Epithelial cell of proximal tubule (primary cell): ENCODE measurements around the gene AFAP1L2. TPM values are rescaled to one million over a fixed set of nuclear protein-coding genes. Genes with fewer than 3 reads are reported as not detected.

ENCODE experiments used
- DNase-seq: peaks from one replicate; pipeline ENCODE4 v3.0.0-alpha.2; 2011; ENCODE audit warnings: low read depth
- H3K4me3 ChIP-seq: 2 replicates; pipeline ENCODE4 v1.5.1; 2011; ENCODE audit warnings: low read depth, mild to moderate bottlenecking, low read length
- total RNA-seq: library from RNA; depleted of rRNA; stranded (reverse); fragments of >200 nt; gene quantifications from 2 replicates; pipeline ENCODE4 v1.2.3, GENCODE V29; 2015
- TF ChIP-seq, protein P1 (sequence below): conservative IDR thresholded peaks from 2 replicates; pipeline ENCODE4 v1.5.1; 2012; ENCODE audit warnings: low read depth, mild to moderate bottlenecking, low read length

Gene AFAP1L2
- total RNA-seq, 1 donor from 2014 or later, result 14.2 TPM

DNA sequence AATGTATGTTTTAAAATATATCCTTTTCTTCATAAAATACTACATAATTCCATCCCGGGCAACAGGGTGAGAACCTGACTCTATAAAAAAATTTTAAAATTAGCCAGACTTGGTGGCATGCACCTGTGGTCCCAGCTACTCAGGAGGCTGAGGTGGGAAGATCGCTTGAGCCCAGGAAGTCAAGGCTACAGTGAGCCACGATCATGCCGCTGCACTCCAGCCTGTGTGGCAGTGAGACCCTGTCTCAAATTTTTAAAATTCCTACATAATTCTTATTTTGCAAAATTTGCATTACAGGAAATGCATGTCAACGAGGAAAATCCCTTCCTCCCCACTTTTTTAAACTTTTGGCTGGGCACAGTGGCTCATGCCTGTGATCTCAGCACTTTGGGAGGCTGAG is 31.3 kb downstream of the AFAP1L2 start:
- TF ChIP-seq, protein P1, sequence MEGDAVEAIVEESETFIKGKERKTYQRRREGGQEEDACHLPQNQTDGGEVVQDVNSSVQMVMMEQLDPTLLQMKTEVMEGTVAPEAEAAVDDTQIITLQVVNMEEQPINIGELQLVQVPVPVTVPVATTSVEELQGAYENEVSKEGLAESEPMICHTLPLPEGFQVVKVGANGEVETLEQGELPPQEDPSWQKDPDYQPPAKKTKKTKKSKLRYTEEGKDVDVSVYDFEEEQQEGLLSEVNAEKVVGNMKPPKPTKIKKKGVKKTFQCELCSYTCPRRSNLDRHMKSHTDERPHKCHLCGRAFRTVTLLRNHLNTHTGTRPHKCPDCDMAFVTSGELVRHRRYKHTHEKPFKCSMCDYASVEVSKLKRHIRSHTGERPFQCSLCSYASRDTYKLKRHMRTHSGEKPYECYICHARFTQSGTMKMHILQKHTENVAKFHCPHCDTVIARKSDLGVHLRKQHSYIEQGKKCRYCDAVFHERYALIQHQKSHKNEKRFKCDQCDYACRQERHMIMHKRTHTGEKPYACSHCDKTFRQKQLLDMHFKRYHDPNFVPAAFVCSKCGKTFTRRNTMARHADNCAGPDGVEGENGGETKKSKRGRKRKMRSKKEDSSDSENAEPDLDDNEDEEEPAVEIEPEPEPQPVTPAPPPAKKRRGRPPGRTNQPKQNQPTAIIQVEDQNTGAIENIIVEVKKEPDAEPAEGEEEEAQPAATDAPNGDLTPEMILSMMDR, result no peak
- DNase-seq, result no peak
- H3K4me3 ChIP-seq, result no peak overlapping the region

DNA sequence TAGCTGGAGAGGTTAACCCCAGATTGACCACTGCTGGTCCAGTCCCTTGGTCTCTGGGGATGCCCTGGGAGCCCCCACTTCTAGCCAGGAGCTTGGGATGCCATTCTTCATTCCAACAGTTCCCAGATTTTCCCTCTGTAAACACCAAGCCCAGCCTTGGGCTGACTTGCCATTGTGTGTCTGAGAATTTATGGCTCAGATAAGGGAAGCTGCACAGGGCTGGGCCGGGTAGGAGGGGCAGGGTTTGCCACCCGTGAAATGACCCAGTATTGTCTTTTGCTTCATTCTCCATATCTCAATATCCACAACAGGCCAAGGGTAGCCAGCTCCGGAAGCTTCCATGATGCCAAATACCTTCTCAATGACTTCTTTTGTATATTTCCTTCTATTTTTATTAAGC is 32.1 kb downstream of the AFAP1L2 start:
- no peak overlapping the region for H3K4me3 ChIP-seq
- DNase-seq, result no peak
- TF ChIP-seq, protein P1, result no peak

DNA sequence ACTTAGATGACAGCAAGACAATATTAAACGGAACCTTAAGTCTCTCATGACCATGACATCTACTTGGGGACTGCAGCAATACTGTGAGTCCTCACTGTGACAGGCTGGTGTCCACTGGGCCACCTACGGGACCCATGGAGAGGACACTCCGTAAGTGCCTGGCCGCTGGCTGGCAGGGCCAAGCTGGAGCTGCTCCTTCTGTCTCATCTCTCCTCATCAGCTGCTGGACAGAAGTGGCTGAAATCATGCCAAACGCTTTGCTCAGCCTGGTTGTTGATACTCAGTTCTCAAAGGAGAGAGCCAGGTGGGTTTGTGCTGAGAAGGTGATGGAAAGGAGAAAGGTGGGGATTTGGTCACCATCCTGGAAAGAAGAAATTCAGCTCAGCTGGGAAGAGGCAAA is 33.3 kb downstream of the AFAP1L2 start:
- H3K4me3 ChIP-seq, result no peak overlapping the region
- DNase-seq, result no peak
- TF ChIP-seq, protein P1, result no peak

DNA sequence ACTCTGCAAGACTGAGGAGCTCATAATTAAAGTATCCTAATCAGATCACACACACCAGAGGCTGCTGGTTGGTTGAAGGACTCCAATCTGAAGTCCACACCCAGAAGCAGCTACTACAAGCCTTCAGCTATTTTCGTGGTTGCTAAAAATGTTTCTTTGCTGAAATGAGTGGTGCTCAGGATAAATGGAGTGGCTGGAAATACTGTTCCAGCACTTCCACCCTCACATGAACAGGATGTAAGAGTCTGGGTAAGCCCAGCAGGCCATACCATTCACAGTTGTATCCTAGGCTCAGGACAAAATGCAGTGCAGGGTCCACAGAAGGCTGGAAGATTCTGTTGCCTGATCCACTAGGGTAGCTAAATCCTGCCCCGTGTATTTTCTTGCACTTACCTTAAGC is 34.1 kb downstream of the AFAP1L2 start:
- H3K4me3 ChIP-seq, result no peak overlapping the region
- TF ChIP-seq, protein P1, result no peak
- no peak for DNase-seq

DNA sequence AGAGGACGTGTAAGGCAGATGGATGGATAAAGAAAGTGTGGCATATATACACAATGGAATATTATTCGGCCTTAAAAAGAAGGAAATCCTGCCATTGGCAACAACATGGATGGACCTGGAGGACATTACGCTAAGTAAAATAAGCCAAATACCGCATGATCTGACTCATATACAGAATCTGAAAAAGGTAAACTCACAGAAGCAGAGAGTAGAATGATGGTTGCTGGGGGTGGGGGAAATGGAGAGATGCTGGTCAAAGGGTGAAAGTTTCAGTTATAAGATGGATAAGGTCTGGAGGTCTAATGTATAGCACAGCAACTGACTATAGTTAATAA is 36.3 kb downstream of the AFAP1L2 start:
- no peak overlapping the region for H3K4me3 ChIP-seq
- no peak for DNase-seq

DNA sequence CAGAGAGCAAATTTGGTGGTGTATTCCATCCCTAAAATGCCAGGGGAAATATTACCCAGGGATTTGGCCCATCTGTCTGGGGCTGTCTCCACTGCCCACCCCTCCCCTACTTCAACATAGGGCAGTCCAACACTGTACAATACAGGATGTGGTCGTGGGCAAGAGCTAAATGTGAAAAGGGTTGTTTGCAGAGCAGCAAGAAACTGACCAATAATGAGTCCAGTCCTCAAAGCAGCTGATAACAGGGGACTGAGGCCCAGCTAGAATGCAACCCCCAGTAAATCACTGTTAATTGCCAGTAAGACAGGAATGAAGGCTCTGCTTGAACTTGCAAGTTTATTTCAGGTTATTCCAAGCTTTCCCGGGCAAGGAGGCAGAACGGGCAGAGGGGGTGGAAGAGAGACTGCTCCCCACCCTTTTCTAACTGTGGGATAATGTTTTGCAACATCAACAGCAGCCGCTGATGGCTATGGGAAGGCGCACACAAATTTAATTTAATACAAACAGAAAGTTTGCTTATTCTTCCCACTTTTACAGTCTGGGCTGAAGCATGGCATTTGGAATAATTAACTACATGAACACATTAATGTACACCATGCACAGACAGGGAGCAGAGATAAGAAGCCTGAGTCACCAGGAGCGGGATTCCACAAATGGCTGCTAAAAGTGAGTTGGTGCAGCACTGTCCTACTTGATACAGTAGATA is 36.8 kb downstream of the AFAP1L2 start:
- TF ChIP-seq, protein P1, result no peak
- H3K4me3 ChIP-seq, result no peak overlapping the region
- no peak for DNase-seq

More for the DNA sequence above, 36.3 kb downstream of the AFAP1L2 start:
- TF ChIP-seq, protein P1, result no peak

DNA sequence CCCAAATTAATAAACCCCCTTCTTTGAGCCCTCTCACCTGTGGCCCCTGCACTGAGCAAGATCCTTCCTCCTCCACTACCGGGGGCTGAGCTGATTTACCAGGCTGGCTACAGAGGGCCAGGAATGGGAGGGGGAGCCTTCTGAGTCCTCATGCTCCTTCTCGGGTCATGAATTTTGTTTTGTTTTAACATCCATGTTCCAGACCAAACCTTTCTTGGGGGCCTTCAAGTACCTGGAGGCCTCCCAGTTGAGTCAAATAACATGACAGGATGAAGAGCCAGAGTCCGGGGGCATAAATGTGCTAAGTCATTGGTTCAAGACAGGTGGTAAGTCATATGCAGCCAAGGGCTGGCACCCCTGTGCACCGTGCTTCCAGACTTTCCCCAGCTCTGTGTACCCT is 39.6 kb downstream of the AFAP1L2 start:
- TF ChIP-seq, protein P1, result no peak
- no peak for DNase-seq
- H3K4me3 ChIP-seq, result no peak overlapping the region
